GM12874 (cell line): ENCODE measurements around the gene CD320.
A peak's percentile ranks its signal among the peaks of the same experiment; 100 is the strongest.

Experiments used
- TF ChIP-seq, protein P1 (sequence below): IDR thresholded peaks from 2 replicates; pipeline ENCODE4 v1.5.1; 2011; ENCODE audit warnings: low read depth, mild to moderate bottlenecking, control low read depth, low read length, moderate library complexity; ENCODE audit not compliant: insufficient read depth

Gene CD320

DNA sequence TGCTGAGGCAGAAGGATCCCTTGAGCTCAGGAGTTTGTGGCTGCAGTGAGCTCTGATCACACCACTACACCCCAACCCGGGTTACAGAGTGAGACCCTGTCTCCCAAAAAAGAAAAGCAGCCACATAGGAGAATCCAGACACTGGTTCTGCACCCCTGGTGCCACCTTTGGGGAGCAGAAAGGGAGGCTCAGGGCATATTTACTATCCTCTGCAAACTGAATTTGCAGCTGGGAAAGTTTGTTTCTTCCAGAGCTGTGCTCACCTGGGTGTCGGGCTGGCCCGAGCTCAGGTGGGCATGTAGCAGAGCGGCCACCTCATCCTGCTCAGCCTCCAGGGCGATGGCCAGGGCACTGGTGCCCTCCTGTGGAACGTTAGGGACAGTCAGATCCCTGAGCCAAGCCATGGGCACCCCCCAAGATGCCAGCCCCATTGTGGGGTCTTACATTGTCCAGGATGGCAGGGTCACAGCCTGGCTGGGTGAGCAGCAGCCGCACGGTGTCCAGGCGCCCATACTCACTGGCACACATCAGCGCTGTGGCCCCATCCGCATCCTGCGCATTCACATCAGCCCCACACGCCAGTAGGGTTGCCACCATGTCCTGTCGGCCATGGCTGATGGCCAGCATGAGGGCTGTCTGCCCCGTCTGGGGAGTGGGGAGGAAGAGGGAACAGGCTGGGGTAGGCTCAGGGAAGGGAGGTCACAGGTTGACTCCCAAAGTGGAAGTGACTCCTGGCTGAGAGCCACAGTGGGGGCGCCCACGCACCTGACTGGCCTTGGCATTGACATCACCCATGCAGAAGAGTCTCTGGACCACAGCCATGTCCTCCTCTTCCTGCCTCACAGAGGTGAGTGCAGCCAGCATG, 16.3 kb upstream of the CD320 start:
- TF ChIP-seq, protein P1, sequence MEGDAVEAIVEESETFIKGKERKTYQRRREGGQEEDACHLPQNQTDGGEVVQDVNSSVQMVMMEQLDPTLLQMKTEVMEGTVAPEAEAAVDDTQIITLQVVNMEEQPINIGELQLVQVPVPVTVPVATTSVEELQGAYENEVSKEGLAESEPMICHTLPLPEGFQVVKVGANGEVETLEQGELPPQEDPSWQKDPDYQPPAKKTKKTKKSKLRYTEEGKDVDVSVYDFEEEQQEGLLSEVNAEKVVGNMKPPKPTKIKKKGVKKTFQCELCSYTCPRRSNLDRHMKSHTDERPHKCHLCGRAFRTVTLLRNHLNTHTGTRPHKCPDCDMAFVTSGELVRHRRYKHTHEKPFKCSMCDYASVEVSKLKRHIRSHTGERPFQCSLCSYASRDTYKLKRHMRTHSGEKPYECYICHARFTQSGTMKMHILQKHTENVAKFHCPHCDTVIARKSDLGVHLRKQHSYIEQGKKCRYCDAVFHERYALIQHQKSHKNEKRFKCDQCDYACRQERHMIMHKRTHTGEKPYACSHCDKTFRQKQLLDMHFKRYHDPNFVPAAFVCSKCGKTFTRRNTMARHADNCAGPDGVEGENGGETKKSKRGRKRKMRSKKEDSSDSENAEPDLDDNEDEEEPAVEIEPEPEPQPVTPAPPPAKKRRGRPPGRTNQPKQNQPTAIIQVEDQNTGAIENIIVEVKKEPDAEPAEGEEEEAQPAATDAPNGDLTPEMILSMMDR: no peak

DNA sequence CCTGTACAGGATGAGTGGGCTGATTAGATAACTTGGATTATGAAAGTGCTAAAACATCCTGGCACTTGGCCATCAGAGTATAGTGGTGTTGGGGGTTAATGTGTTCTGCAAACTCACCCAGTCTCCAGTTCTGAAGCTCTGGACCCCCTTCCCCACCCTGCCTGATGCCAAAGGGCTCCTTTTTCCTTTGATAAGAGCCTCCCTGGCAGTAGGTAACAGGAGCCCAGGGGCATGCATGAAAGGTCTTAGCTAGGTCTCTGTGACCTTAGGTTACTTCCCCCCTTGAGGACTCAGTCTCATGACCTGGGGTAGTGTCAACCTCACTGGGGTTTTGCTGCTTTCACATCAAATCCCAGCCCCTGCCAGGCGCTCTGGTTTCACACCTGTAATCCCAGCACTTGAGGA, 15.6 kb upstream of the CD320 start:
- TF ChIP-seq, protein P1: no peak

DNA sequence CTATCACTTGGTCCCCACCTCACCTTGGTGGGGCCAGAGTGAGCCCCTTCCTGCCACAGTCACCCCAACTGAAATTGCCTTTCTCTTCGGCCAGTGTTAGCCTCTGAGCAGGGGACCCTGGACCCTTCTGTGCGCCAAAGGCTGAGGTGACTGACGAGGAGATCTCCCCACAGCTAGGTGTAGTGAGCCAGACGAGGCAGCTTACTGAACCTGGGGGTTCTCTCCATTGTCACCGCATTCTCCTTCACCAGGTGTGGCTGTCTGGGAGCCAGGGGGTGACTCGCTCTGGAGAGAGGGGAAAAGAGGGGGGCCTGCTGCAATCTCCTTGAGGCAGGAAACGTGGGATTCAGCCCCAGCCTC, 14.5 kb upstream of the CD320 start:
- TF ChIP-seq, protein P1: no peak

DNA sequence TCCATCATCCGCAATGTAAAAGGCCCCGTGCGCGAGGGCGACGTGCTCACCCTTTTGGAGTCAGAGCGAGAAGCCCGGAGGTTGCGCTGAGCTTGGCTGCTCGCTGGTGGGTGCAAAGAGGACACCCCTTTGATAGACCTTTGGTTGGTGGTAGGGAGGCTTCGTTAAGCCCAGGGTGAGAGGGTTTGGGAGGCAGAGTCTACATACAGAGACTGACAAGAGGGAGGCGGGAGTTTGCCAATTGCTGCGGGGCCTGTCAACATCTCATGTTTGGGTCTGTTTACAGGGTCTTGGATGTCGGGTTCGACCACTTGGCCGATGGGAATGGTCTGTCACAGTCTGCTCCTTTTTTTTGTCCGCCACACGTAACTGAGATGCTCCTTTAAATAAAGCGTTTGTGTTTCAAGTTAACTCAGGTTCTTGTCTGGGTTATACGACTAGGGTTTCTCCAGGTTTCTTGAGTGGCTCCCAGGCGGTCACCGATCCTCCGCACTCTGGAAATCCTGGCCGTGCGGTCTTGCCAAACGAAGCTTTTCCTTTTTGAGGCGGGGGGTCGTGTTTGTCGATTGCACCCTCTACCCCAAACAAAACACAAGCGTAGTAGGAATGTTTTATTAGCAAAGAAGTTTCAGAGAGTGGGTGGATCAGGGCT, 14.0 kb upstream of the CD320 start:
- TF ChIP-seq, protein P1: no peak

DNA sequence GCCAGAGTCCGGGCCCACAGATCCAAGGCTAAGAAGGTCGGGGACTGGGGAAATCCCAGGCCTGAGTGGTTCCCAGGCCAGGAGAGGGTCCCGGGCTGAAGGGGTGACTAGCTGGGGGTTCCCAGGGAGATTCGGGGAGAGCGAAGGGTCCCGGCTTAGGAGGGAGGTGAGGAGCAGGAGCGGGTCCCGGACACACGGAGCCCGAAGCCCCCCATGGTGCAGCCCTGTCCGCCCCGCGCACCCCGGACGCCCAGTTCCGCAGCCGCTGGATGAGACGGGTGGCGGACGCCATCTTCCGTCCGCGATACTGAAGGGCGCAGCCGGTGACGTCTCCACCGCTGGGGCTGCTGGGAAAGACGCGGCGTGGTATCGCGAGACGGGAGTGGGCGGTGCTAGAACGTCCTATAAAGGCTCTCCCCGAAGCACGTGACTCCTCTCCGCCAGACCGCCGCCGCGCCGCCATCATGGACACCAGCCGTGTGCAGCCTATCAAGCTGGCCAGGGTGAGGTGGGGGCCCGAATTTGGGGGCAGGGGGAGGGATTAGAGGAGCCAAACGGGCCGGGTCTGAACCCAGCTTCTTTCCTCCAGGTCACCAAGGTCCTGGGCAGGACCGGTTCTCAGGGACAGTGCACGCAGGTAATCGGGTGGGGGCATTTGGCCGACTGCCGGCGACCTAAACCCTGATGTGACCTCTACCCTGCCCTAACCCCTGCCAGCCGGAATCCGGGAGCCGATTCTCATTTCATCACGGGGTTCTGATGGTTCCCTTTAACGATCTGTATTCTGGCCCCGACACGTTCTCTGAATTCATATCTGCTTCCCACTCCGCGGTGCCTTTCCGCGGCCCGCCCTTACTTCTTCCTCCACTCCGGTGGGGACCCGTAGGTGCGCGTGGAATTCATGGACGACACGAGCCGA, 13.2 kb upstream of the CD320 start, which contains the start of the genes NDUFA7 and RPS28:
Gene NDUFA7, minus strand, starts transcription at position 309 of the 919 bp plus-strand sequence. Its CDS starts 17 bp downstream, at position 292.
Gene RPS28, plus strand, starts transcription at position 430 of the 919 bp plus-strand sequence. Its CDS starts 35 bp downstream, at position 465.
- TF ChIP-seq, protein P1: peak; percentile 34

DNA sequence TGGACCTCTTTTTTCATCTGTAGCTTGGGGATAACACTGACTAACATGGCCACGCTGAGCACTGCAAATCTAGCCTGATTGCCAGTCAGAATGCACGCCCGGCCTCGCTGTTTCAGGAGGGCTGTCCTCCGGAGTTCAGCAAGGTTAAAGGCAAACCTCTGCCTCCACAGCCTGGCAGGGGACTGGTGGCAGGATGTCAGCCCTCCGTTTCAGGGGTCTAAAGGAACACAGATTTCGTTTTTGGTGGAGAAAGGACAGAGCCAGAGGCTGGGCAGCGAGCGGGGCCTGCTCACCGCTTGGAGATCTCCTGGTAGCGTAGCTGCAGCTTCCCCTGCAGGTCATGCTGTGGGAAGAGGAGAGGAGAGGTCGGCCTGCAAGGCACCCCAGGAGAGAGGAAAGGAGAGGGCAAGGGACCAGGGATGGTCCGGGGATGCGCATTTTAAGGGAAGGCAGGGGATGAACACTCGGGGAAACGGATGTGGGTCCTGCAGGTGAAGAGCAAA, 12.5 kb upstream of the CD320 start:
- TF ChIP-seq, protein P1: no peak
